Panc1 (cell line): ENCODE data around the gene CIBAR2.

ENCODE experiments used
- POLR2AphosphoS5 ChIP-seq: IDR thresholded peaks from 2 replicates; pipeline ENCODE4 v1.6.1; 2012; ENCODE audit warnings: mild to moderate bottlenecking, low read depth, low read length, moderate library complexity
- SIN3A ChIP-seq: IDR thresholded peaks from 2 replicates; pipeline ENCODE4 v1.6.1; 2012; ENCODE audit warnings: low read depth, mild to moderate bottlenecking, low read length, moderate library complexity, borderline replicate concordance; ENCODE audit not compliant: insufficient read depth
- TCF7L2 ChIP-seq: IDR thresholded peaks from 2 replicates; pipeline ENCODE4 v1.6.1; 2011; ENCODE audit warnings: mild to moderate bottlenecking, low read depth, low read length, inconsistent platforms
- TF ChIP-seq, protein P1 (sequence below): fragments of 450-650 bp; IDR thresholded peaks from 2 replicates; pipeline ENCODE4 v1.5.1; 2017; ENCODE audit warnings: mild to moderate bottlenecking
- TF ChIP-seq, protein P2 (sequence below), 2 experiments: IDR thresholded peaks; 2 replicates each; pipeline ENCODE4 v1.6.1; 2011 to 2012; ENCODE audit warnings: low read depth in 2 of 2, control low read depth in 1 of 2, low read length in 1 of 2, mild to moderate bottlenecking in 1 of 2, moderate library complexity in 1 of 2; ENCODE audit not compliant: insufficient read depth in 1 of 2

DNA sequence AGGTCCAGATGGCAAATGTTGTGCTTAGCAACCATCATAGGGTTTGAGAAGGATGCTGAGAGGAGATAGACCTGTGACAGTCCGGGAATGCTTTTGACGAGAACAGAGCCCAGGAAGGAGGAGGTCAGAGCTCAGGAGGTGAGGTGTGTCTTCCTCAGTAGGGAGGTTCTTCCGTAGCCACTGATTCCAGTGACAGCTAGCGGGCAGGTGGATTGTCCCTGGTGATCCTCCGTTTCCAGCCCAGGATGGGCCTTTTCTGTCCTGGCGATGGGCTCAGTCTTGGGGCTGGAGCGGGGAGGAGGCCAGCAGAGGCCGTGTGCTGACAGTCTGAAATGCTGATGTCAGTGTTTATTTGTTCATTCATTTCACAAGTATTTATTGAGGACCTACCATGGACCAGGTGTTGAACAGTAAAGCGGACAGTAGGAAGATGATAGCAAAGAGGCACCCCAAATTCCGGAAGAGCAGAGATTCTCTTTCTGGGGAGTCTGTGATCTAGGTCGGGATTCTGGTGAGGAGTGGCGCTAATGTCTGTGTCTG, 45.9 kb downstream of the CIBAR2 start:
- TF ChIP-seq, protein P1, sequence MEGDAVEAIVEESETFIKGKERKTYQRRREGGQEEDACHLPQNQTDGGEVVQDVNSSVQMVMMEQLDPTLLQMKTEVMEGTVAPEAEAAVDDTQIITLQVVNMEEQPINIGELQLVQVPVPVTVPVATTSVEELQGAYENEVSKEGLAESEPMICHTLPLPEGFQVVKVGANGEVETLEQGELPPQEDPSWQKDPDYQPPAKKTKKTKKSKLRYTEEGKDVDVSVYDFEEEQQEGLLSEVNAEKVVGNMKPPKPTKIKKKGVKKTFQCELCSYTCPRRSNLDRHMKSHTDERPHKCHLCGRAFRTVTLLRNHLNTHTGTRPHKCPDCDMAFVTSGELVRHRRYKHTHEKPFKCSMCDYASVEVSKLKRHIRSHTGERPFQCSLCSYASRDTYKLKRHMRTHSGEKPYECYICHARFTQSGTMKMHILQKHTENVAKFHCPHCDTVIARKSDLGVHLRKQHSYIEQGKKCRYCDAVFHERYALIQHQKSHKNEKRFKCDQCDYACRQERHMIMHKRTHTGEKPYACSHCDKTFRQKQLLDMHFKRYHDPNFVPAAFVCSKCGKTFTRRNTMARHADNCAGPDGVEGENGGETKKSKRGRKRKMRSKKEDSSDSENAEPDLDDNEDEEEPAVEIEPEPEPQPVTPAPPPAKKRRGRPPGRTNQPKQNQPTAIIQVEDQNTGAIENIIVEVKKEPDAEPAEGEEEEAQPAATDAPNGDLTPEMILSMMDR, result no peak
- TF ChIP-seq TCF7L2 (no peak), POLR2AphosphoS5 (no peak), SIN3A (no peak)
- TF ChIP-seq, protein P2, sequence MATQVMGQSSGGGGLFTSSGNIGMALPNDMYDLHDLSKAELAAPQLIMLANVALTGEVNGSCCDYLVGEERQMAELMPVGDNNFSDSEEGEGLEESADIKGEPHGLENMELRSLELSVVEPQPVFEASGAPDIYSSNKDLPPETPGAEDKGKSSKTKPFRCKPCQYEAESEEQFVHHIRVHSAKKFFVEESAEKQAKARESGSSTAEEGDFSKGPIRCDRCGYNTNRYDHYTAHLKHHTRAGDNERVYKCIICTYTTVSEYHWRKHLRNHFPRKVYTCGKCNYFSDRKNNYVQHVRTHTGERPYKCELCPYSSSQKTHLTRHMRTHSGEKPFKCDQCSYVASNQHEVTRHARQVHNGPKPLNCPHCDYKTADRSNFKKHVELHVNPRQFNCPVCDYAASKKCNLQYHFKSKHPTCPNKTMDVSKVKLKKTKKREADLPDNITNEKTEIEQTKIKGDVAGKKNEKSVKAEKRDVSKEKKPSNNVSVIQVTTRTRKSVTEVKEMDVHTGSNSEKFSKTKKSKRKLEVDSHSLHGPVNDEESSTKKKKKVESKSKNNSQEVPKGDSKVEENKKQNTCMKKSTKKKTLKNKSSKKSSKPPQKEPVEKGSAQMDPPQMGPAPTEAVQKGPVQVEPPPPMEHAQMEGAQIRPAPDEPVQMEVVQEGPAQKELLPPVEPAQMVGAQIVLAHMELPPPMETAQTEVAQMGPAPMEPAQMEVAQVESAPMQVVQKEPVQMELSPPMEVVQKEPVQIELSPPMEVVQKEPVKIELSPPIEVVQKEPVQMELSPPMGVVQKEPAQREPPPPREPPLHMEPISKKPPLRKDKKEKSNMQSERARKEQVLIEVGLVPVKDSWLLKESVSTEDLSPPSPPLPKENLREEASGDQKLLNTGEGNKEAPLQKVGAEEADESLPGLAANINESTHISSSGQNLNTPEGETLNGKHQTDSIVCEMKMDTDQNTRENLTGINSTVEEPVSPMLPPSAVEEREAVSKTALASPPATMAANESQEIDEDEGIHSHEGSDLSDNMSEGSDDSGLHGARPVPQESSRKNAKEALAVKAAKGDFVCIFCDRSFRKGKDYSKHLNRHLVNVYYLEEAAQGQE (IDR thresholded peaks at IDR 0.05; ENCODE audit: insufficient read depth in 1 of 2, low read depth in 2 of 2, low read length in 1 of 2), result no peak
